ENCODE measurements around the gene ADRA2A.

The ADRA2A gene

GRCh38 chr10:111113238-111113960 lies 36.6 kb downstream of the ADRA2A start:
- no peak overlapping the region for H3K27ac ChIP-seq
- no peak for TF ChIP-seq CTCF (IDR thresholded peaks at IDR 0.05)
- H3K4me2 ChIP-seq (ENCODE audit: low read length), result no peak overlapping the region
- H3K79me2 ChIP-seq, result no peaks in the 10 kb centered on the region
- H2AFZ ChIP-seq, result no peak overlapping the region
- H3K9me3 ChIP-seq (ENCODE audit: control insufficient read depth, low read length), result no peaks in the 10 kb centered on the region
- H3K4me3 ChIP-seq (ENCODE audit: low read depth, low read length), result no peak overlapping the region
- H3K4me1 ChIP-seq, result no peaks in the 10 kb centered on the region
- no peaks in the 10 kb centered on the region for H3K27me3 ChIP-seq (ENCODE audit: control insufficient read depth, insufficient read depth, low read length)
- H3K36me3 ChIP-seq (ENCODE audit: control insufficient read depth, insufficient read depth, low read length), result no peaks in the 10 kb centered on the region
- no peak overlapping the region for H3K9ac ChIP-seq

GRCh38 chr10:111113961-111114757 lies 37.3 kb downstream of the ADRA2A start:
- Histone ChIP-seq H3K27ac (no peak overlapping the region), H3K9ac (no peak overlapping the region), H2AFZ (no peak overlapping the region), H3K4me3 (ENCODE audit: low read depth, low read length) (no peak overlapping the region), H3K4me1 (no peaks in the 10 kb centered on the region), H3K79me2 (no peaks in the 10 kb centered on the region), H3K9me3 (ENCODE audit: control insufficient read depth, low read length) (no peaks in the 10 kb centered on the region), H3K27me3 (ENCODE audit: control insufficient read depth, insufficient read depth, low read length) (no peaks in the 10 kb centered on the region), H3K4me2 (ENCODE audit: low read length) (no peak overlapping the region), H3K36me3 (ENCODE audit: control insufficient read depth, insufficient read depth, low read length) (no peaks in the 10 kb centered on the region)
- TF ChIP-seq CTCF (IDR thresholded peaks at IDR 0.05), result no peak

GRCh38 chr10:111114758-111115500 lies 38.1 kb downstream of the ADRA2A start:
- no peak for TF ChIP-seq CTCF (IDR thresholded peaks at IDR 0.05)
- Histone ChIP-seq H3K36me3 (ENCODE audit: control insufficient read depth, insufficient read depth, low read length) (no peaks in the 10 kb centered on the region), H3K79me2 (no peaks in the 10 kb centered on the region), H3K4me1 (no peaks in the 10 kb centered on the region), H3K27ac (no peak overlapping the region), H3K27me3 (ENCODE audit: control insufficient read depth, insufficient read depth, low read length) (no peaks in the 10 kb centered on the region), H3K9me3 (ENCODE audit: control insufficient read depth, low read length) (no peaks in the 10 kb centered on the region), H2AFZ (no peak overlapping the region), H3K9ac (no peak overlapping the region), H3K4me3 (ENCODE audit: low read depth, low read length) (no peak overlapping the region), H3K4me2 (ENCODE audit: low read length) (no peak overlapping the region)

GRCh38 chr10:111116211-111116610 lies 39.4 kb downstream of the ADRA2A start:
- H3K4me2 ChIP-seq (ENCODE audit: low read length), result no peak overlapping the region
- no peak overlapping the region for H3K9ac ChIP-seq
- no peak overlapping the region for H3K4me3 ChIP-seq (ENCODE audit: low read depth, low read length)
- H3K27ac ChIP-seq, result no peak overlapping the region
- TF ChIP-seq CTCF (IDR thresholded peaks at IDR 0.05), result no peak
- no peaks in the 10 kb centered on the region for H3K9me3 ChIP-seq (ENCODE audit: control insufficient read depth, low read length)
- no peak overlapping the region for H2AFZ ChIP-seq
- H3K4me1 ChIP-seq, result no peaks in the 10 kb centered on the region
- no peaks in the 10 kb centered on the region for H3K79me2 ChIP-seq
- no peaks in the 10 kb centered on the region for H3K27me3 ChIP-seq (ENCODE audit: control insufficient read depth, insufficient read depth, low read length)
- no peaks in the 10 kb centered on the region for H3K36me3 ChIP-seq (ENCODE audit: control insufficient read depth, insufficient read depth, low read length)

Data from parathyroid adenoma (tissue), 2 donors.